H1 (cell line): Measurements from ENCODE around the gene ARHGAP4. TPM values are rescaled to one million over a fixed set of nuclear protein-coding genes. Genes with fewer than 3 reads are reported as not detected.

ENCODE experiments used
- CTCF ChIA-PET: fragments of 300-600 bp; sonication (Branson Sonifier 250); formaldehyde crosslinking; loops from one replicate; lab custom pipeline; 2021; ENCODE audit not compliant: partially characterized antibody; lab: Charles Lee
- POLR2A ChIA-PET: fragments of 300-600 bp; sonication (Branson Sonifier 250); formaldehyde crosslinking; loops from one replicate; lab custom pipeline; 2021; ENCODE audit warnings: inconsistent platforms; ENCODE audit not compliant: partially characterized antibody; lab: Charles Lee
- DNase-seq, 2 experiments: peaks; one replicate each; pipeline versions ENCODE4 v3.0.0 to v3.0.0-alpha.2; 2010 to 2022; ENCODE audit warnings: low spot score in 2 of 2, low read depth in 1 of 2, mixed read lengths in 1 of 2
- FAIRE-seq: peaks from 2 replicates; lab custom pipeline; 2011; peaks lifted over from hg19 to GRCh38; lab: Jason Lieb, UNC
- H2AFZ ChIP-seq: 2 replicates; pipeline ENCODE4 v1.8.1; 2012; ENCODE audit warnings: low read length, inconsistent platforms
- H2AK5ac ChIP-seq: 2 replicates; pipeline ENCODE4 v1.6.1; 2013; ENCODE audit warnings: low read depth, low read length
- H2BK120ac ChIP-seq: replicated peaks from 2 replicates; pipeline ENCODE3; 2013; ENCODE audit warnings: low read depth, low read length, inconsistent platforms
- H2BK12ac ChIP-seq: 2 replicates; pipeline ENCODE4 v1.6.1; 2013; ENCODE audit warnings: low read depth, low read length
- H2BK15ac ChIP-seq: 2 replicates; pipeline ENCODE4 v1.6.1; 2013; ENCODE audit warnings: low read length
- H2BK20ac ChIP-seq: 2 replicates; pipeline ENCODE4 v1.6.1; 2013; ENCODE audit warnings: low read length
- H2BK5ac ChIP-seq: 2 replicates; pipeline ENCODE4 v1.6.1; 2013; ENCODE audit warnings: low read depth, low read length
- H3K14ac ChIP-seq: 2 replicates; pipeline ENCODE4 v1.6.1; 2013; ENCODE audit warnings: inconsistent platforms; ENCODE audit not compliant: insufficient read length
- H3K18ac ChIP-seq: 2 replicates; pipeline ENCODE4 v1.6.1; 2013; ENCODE audit warnings: low read length; ENCODE audit errors: extremely low read depth
- H3K23ac ChIP-seq: 2 replicates; pipeline ENCODE4 v1.6.1; 2013; ENCODE audit warnings: inconsistent platforms; ENCODE audit not compliant: insufficient read length
- H3K23me2 ChIP-seq: 2 replicates; pipeline ENCODE4 v1.6.1; 2013; ENCODE audit warnings: low read depth, low read length
- H3K27ac ChIP-seq: 2 replicates; pipeline ENCODE4 v1.6.1; 2011; ENCODE audit warnings: low read depth, low read length, inconsistent platforms
- H3K27me3 ChIP-seq, 4 experiments: replicated peaks in 1 of 4; 1 replicate in 1 of 4; 2 replicates in 3 of 4; pipeline versions ENCODE4 v1.6.1 to v1.8.1; 2011 to 2013; ENCODE audit warnings: low read length in 3 of 4, mild to moderate bottlenecking in 3 of 4, inconsistent platforms in 2 of 4, mixed read lengths in 2 of 4, moderate library complexity in 1 of 4; ENCODE audit not compliant: control insufficient read depth in 3 of 4, insufficient read depth in 3 of 4; ENCODE audit errors: extremely low read depth in 1 of 4
- H3K36me3 ChIP-seq, 4 experiments: 2 replicates each; pipeline versions ENCODE4 v1.6.1 to v1.8.1; 2011 to 2013; ENCODE audit warnings: mild to moderate bottlenecking in 4 of 4, low read length in 3 of 4, moderate library complexity in 2 of 4, control low read depth in 1 of 4, inconsistent platforms in 1 of 4; ENCODE audit not compliant: insufficient read depth in 4 of 4, control insufficient read depth in 2 of 4
- H3K4ac ChIP-seq: replicated peaks from 2 replicates; pipeline ENCODE3; 2013; ENCODE audit warnings: low read length, low read depth, mixed read lengths, inconsistent platforms; ENCODE audit not compliant: insufficient read length
- H3K4me1 ChIP-seq, 4 experiments: replicated peaks in 1 of 4; 1 replicate in 1 of 4; 2 replicates in 3 of 4; pipeline versions ENCODE4 v1.6.1 to v1.8.1; 2011 to 2013; ENCODE audit warnings: low read length in 3 of 4, inconsistent platforms in 2 of 4, mixed read lengths in 1 of 4; ENCODE audit not compliant: insufficient read depth in 4 of 4, control insufficient read depth in 3 of 4
- H3K4me2 ChIP-seq, 2 experiments: 2 replicates each; pipeline versions ENCODE4 v1.6.1 to v1.8.1; 2011 to 2013; ENCODE audit warnings: low read depth in 2 of 2, low read length in 2 of 2, control low read depth in 1 of 2, inconsistent platforms in 1 of 2, mild to moderate bottlenecking in 1 of 2; ENCODE audit not compliant: insufficient read depth in 1 of 2
- H3K4me3 ChIP-seq, 4 experiments: fragments of 200-600, 300-600 bp in 1 of 4; sonication (generic), shearing (Covaris generic), sonication (Bioruptor Twin) in 1 of 4; 2 replicates each; pipeline versions ENCODE4 v1.5.1 to v1.8.1; 2011 to 2016; ENCODE audit warnings: low read length in 4 of 4, low read depth in 3 of 4, control low read depth in 2 of 4, inconsistent platforms in 2 of 4, mild to moderate bottlenecking in 2 of 4, mixed read lengths in 1 of 4, moderate library complexity in 1 of 4; ENCODE audit not compliant: insufficient read depth in 2 of 4; ENCODE audit errors: extremely low read depth in 1 of 4
- H3K56ac ChIP-seq: replicated peaks from 2 replicates; pipeline ENCODE3; 2013; ENCODE audit warnings: low read depth, mild to moderate bottlenecking, mixed read lengths, low read length, inconsistent platforms; ENCODE audit not compliant: insufficient read length
- H3K79me1 ChIP-seq: 2 replicates; pipeline ENCODE4 v1.6.1; 2013; ENCODE audit warnings: low read depth, low read length, control low read depth
- H3K79me2 ChIP-seq, 2 experiments: 2 replicates each; pipeline versions ENCODE4 v1.6.1 to v1.8.1; 2012 to 2013; ENCODE audit warnings: low read length in 2 of 2, mild to moderate bottlenecking in 2 of 2, inconsistent platforms in 1 of 2; ENCODE audit not compliant: insufficient read depth in 2 of 2, control insufficient read depth in 1 of 2
- H3K9ac ChIP-seq, 4 experiments: replicated peaks in 1 of 4; 1 replicate in 1 of 4; 2 replicates in 3 of 4; pipeline versions ENCODE4 v1.6.1 to v1.8.1; 2011 to 2013; ENCODE audit warnings: low read depth in 3 of 4, low read length in 3 of 4, control low read depth in 2 of 4, mild to moderate bottlenecking in 2 of 4, moderate library complexity in 2 of 4, inconsistent platforms in 1 of 4; ENCODE audit errors: extremely low read depth in 1 of 4
- H3K9me3 ChIP-seq, 2 experiments: 2 replicates each; pipeline versions ENCODE4 v1.6.1 to v1.8.1; 2012 to 2013; ENCODE audit warnings: mild to moderate bottlenecking in 2 of 2, moderate library complexity in 2 of 2, control low read depth in 1 of 2, inconsistent platforms in 1 of 2, low read depth in 1 of 2, low read length in 1 of 2, mixed read lengths in 1 of 2; ENCODE audit not compliant: insufficient read depth in 2 of 2
- H4K20me1 ChIP-seq, 2 experiments: replicated peaks in 1 of 2; 2 replicates each; pipeline versions ENCODE3 to v1.8.1; 2011 to 2013; ENCODE audit warnings: inconsistent platforms in 2 of 2, low read length in 2 of 2, mild to moderate bottlenecking in 1 of 2; ENCODE audit not compliant: insufficient read depth in 2 of 2, control insufficient read depth in 1 of 2
- H4K5ac ChIP-seq: 2 replicates; pipeline ENCODE4 v1.6.1; 2013; ENCODE audit warnings: low read length, low read depth, mixed read lengths, inconsistent platforms; ENCODE audit not compliant: insufficient read length
- H4K8ac ChIP-seq: 2 replicates; pipeline ENCODE4 v1.8.0; 2013; ENCODE audit warnings: mild to moderate bottlenecking, moderate library complexity, low read length, inconsistent platforms; ENCODE audit not compliant: insufficient read depth; ENCODE audit errors: extremely low read depth
- H4K91ac ChIP-seq: replicated peaks from 2 replicates; pipeline ENCODE3; 2013; ENCODE audit warnings: low read length, mixed read lengths, inconsistent platforms; ENCODE audit not compliant: insufficient read length
- EGR1 ChIP-seq: IDR thresholded peaks from 2 replicates; pipeline ENCODE4 v1.6.1; 2011; ENCODE audit warnings: low read depth, low read length, borderline replicate concordance
- GTF2F1 ChIP-seq: IDR thresholded peaks from 2 replicates; pipeline ENCODE4 v1.6.1; 2012; ENCODE audit warnings: low read depth, low read length, improper control_type of control experiment, borderline replicate concordance
- POLR2A ChIP-seq, 2 experiments: IDR thresholded peaks; 1 replicate in 1 of 2; 2 replicates in 1 of 2; pipeline ENCODE4 v1.6.1; 2011; ENCODE audit warnings: low read depth in 2 of 2, low read length in 2 of 2, mild to moderate bottlenecking in 2 of 2; ENCODE audit errors: control extremely low read depth in 1 of 2
- RAD21 ChIP-seq, 2 experiments: IDR thresholded peaks in 1 of 2; conservative IDR thresholded peaks in 1 of 2; 2 replicates each; pipeline ENCODE4 v1.6.1; 2011; ENCODE audit warnings: low read depth in 2 of 2, low read length in 2 of 2, improper control_type of control experiment in 1 of 2, inconsistent platforms in 1 of 2, mild to moderate bottlenecking in 1 of 2, moderate library complexity in 1 of 2
- RBBP5 ChIP-seq: IDR thresholded peaks from 2 replicates; pipeline ENCODE4 v1.7.1; 2012; ENCODE audit warnings: low read depth, mild to moderate bottlenecking, inconsistent platforms, low read length, moderate library complexity, borderline replicate concordance
- SIRT6 ChIP-seq: IDR thresholded peaks from one replicate; pipeline ENCODE4 v1.7.1; 2012; ENCODE audit warnings: low read length, inconsistent platforms
- WGBS, 2 experiments: shearing (Covaris generic) in 1 of 2; methylation state at CpG; one replicate each; pipeline versions ENCODE4 v1.1.6 to v1.1.7; 2013 to 2015; ENCODE audit warnings: low lambda C conversion rate in 2 of 2, mixed read lengths in 2 of 2, inconsistent platforms in 1 of 2, low coverage in 1 of 2, missing lambda C conversion rate in 1 of 2; ENCODE audit not compliant: insufficient replicate concordance in 2 of 2, insufficient coverage in 1 of 2, insufficient read length in 1 of 2; ENCODE audit errors: extremely low coverage in 1 of 2, missing lambda C conversion rate in 1 of 2; 5-methylcytosine and 5-hydroxymethylcytosine counted together
- polyA plus RNA-seq, 7 experiments: library from polyadenylated mRNA; depleted of rRNA in 3 of 7; stranded (reverse) in 5 of 7; unstranded in 2 of 7; fragments of >200 nt in 5 of 7; fragments of 200-250 nt in 2 of 7; gene quantifications; 1 replicate in 5 of 7; 2 replicates in 1 of 7; 4 replicates in 1 of 7; pipeline versions ENCODE4 v1.2.1 to v1.2.3, GENCODE V29; 2011 to 2013; ENCODE audit warnings: missing spikeins in 2 of 7, mixed read lengths in 2 of 7
- total RNA-seq: library from RNA; stranded (reverse); fragmentation: NEBNext Ultra II Directional; extraction: Animal tissue kit (Norgen Biotek cat#: 25700); gene quantifications from 2 replicates; pipeline ENCODE4 v1.2.1, GENCODE V29; 2021

The ARHGAP4 gene
- total and polyA plus RNA-seq, 2 of the 8 experiments (the other 6 are each of a cell fraction or from before 2014, with no cell fraction given) = 23.9 to 26.0 TPM

GRCh38 chrX:153900831-153901752 is 25.0 kb downstream of the ARHGAP4 start:
- peaks cover 3% of the 10 kb centered on the region; the same call in 1 of the 2 replicates for H3K23me2 ChIP-seq
- no peaks in the 10 kb centered on the region for H3K79me2 ChIP-seq
- H2AK5ac ChIP-seq = no peak overlapping the region
- no peak overlapping the region for H3K14ac ChIP-seq
- H3K4me1 ChIP-seq = peaks cover 0 to 12% (median 0%) of the 10 kb centered on the region in 4 experiments; a peak in 1 of 7 replicates
- WGBS, 2 experiments = 57 to 95% methylated on average over 4 to 15 of the region's 26 CpGs
- peak overlapping the region; percentile 95 for H4K91ac ChIP-seq
- H3K27ac ChIP-seq = no peak overlapping the region
- peak overlapping the region; percentile 78 for H2BK5ac ChIP-seq
- DNase-seq = no peak
- no peak overlapping the region for H3K4me3 ChIP-seq
- FAIRE-seq = no peak
- H3K4me2 ChIP-seq = no peak overlapping the region
- no peak overlapping the region for H2BK120ac ChIP-seq
- H2BK12ac ChIP-seq = peak overlapping the region; percentile 95; the same call in 1 of the 2 replicates
- no peak overlapping the region for H4K5ac ChIP-seq
- H3K79me1 ChIP-seq = no peaks in the 10 kb centered on the region
- H3K36me3 ChIP-seq = no peaks in the 10 kb centered on the region
- no peak overlapping the region for H2BK20ac ChIP-seq
- H3K18ac ChIP-seq = no peak overlapping the region; the same call in 1 of the 2 replicates
- ChIA-PET CTCF (interaction anchor here (0.8 to 1.6 kb wide), 5 partner anchors 9 to 46 kb away, joined by 3 to 6 read pairs (median 4); no protein-coding TSS in a partner anchor), POLR2A (interaction anchor here (0.6 to 0.9 kb wide), 2 partner anchors 18 to 429 kb away, joined by 3 to 4 read pairs; no protein-coding TSS in a partner anchor)
- no peaks in the 10 kb centered on the region for H3K9me3 ChIP-seq
- no peak overlapping the region for H2AFZ ChIP-seq
- H3K9ac ChIP-seq = no peak overlapping the region
- H3K27me3 ChIP-seq = no peaks in the 10 kb centered on the region
- peaks cover 0 to 4% of the 10 kb centered on the region in 2 experiments for H4K20me1 ChIP-seq
- H2BK15ac ChIP-seq = no peak overlapping the region
- H3K23ac ChIP-seq = no peak overlapping the region
- H3K4ac ChIP-seq = no peak overlapping the region
- TF ChIP-seq SIRT6 (no peak), EGR1 (no peak), GTF2F1 (no peak), RBBP5 (no peak), RAD21 (IDR thresholded peaks at IDR 0.05 in 1 of 2, conservative IDR thresholded peaks at IDR 0.05 in 1 of 2; ENCODE audit: low read depth in 2 of 2, low read length in 2 of 2) (no peak), POLR2A (IDR thresholded peaks at IDR 0.05; ENCODE audit: control extremely low read depth in 1 of 2, low read depth in 2 of 2, low read length in 2 of 2) (no peak)
- no peak overlapping the region for H3K56ac ChIP-seq
- no peak overlapping the region for H4K8ac ChIP-seq
